ENCODE data around the gene ZCCHC18. TPM values are rescaled to one million over a fixed set of nuclear protein-coding genes. Genes with fewer than 3 reads are reported as not detected.

ZCCHC18 gene
- total RNA-seq, 1 experiment from 2014 or later, result not detected

- intact Hi-C loops (cut with micrococcal nuclease), result no loop called here
- no peak overlapping the region for H2AFZ ChIP-seq (ENCODE audit: low read depth, low read length, poor library complexity, severe bottlenecking)
- no peaks in the 10 kb centered on the region for H3K9me3 ChIP-seq (ENCODE audit: control insufficient read depth in 1 of 2, insufficient read depth in 1 of 2, low read depth in 1 of 2, low read length in 2 of 2)
- no peaks in the 10 kb centered on the region for H3K9me2 ChIP-seq (ENCODE audit: insufficient read depth)
- H3K79me2 ChIP-seq (ENCODE audit: insufficient read depth, low read length), result no peaks in the 10 kb centered on the region
- ATAC-seq (no peak), DNase-seq (ENCODE audit: low read depth, low spot score) (no peak)
- H3K4me3 ChIP-seq (replicated peaks in 1 of 2; ENCODE audit: low read depth in 1 of 2, low read length in 2 of 2), result no peak overlapping the region
- no TSS peak for BruUV-seq (replicated peaks)
- H3K27me3 ChIP-seq (ENCODE audit: insufficient read depth, low read length), result peaks cover 14% of the 10 kb centered on the region
- ChIA-PET POLR2A (no interaction called here), RAD21 (ENCODE audit: low non-redundant PET in 1 of 2, low total read pairs in 2 of 2, uncharacterized antibody in 2 of 2, unreplicated experiment in 2 of 2) (no interaction called here), CTCF (no interaction called here)
- H3K4me2 ChIP-seq (ENCODE audit: low read length), result no peak overlapping the region
- H3K36me3 ChIP-seq (ENCODE audit: control insufficient read depth in 1 of 2, insufficient read depth in 2 of 2, low read length in 2 of 2), result no peaks in the 10 kb centered on the region
- H3K9ac ChIP-seq (ENCODE audit: low read length), result no peak overlapping the region
- TF ChIP-seq REST (IDR thresholded peaks at IDR 0.05; ENCODE audit: low read depth) (no peak), POLR2A (IDR thresholded peaks at IDR 0.05; ENCODE audit: borderline replicate concordance, extremely low read depth, insufficient read depth, insufficient read length) (no peak), ZFX (IDR thresholded peaks at IDR 0.05) (no peak), ATF3 (IDR thresholded peaks at IDR 0.05) (no peak), YY1 (IDR thresholded peaks at IDR 0.05; ENCODE audit: extremely low read depth, insufficient replicate concordance, low read depth, low read length) (no peak), POLR2AphosphoS5 (IDR thresholded peaks at IDR 0.05; ENCODE audit: low read depth, low read length) (no peak), ZNF274 (IDR thresholded peaks at IDR 0.05; ENCODE audit: low read depth, low read length) (no peak), RAD21 (IDR thresholded peaks at IDR 0.05; ENCODE audit: low read depth) (no peak), MAX (IDR thresholded peaks at IDR 0.05) (no peak), EZH2phosphoT487 (IDR thresholded peaks at IDR 0.05; ENCODE audit: borderline replicate concordance) (no peak), CEBPB (IDR thresholded peaks at IDR 0.05; ENCODE audit: low read depth) (no peak), SRF (IDR thresholded peaks at IDR 0.05; ENCODE audit: low read depth) (no peak), ZBTB33 (IDR thresholded peaks at IDR 0.05; ENCODE audit: extremely low read depth, insufficient replicate concordance, low read length) (no peak), FOSL1 (IDR thresholded peaks at IDR 0.05; ENCODE audit: low read depth) (no peak), EGR1 (IDR thresholded peaks at IDR 0.05; ENCODE audit: low read depth) (no peak), SP1 (IDR thresholded peaks at IDR 0.05; ENCODE audit: low read depth) (no peak), JUND (IDR thresholded peaks at IDR 0.05) (no peak), ELF1 (IDR thresholded peaks at IDR 0.05; ENCODE audit: borderline replicate concordance, low read depth) (no peak), CBX3 (IDR thresholded peaks at IDR 0.05; ENCODE audit: low read depth) (no peak), EZH2 (IDR thresholded peaks at IDR 0.05) (no peak)
- H3K27ac ChIP-seq (ENCODE audit: low read depth, low read length), result no peak overlapping the region
- H4K20me1 ChIP-seq (ENCODE audit: insufficient read depth), result no peaks in the 10 kb centered on the region
- H3K4me1 ChIP-seq (ENCODE audit: control insufficient read depth in 1 of 2, insufficient read depth in 2 of 2, low read length in 2 of 2), result no peaks in the 10 kb centered on the region
Observed at GRCh38 chrX:104104676-104105075, 7.6 kb upstream of the ZCCHC18 start.
